ENCODE results near the gene ARL15.

ARL15 gene

GRCh38 chr5:54315736-54316528 lies 5.6 kb upstream of the ARL15 start:
- no peak for DNase-seq (ENCODE audit: low read depth in 2 of 2)

DNA sequence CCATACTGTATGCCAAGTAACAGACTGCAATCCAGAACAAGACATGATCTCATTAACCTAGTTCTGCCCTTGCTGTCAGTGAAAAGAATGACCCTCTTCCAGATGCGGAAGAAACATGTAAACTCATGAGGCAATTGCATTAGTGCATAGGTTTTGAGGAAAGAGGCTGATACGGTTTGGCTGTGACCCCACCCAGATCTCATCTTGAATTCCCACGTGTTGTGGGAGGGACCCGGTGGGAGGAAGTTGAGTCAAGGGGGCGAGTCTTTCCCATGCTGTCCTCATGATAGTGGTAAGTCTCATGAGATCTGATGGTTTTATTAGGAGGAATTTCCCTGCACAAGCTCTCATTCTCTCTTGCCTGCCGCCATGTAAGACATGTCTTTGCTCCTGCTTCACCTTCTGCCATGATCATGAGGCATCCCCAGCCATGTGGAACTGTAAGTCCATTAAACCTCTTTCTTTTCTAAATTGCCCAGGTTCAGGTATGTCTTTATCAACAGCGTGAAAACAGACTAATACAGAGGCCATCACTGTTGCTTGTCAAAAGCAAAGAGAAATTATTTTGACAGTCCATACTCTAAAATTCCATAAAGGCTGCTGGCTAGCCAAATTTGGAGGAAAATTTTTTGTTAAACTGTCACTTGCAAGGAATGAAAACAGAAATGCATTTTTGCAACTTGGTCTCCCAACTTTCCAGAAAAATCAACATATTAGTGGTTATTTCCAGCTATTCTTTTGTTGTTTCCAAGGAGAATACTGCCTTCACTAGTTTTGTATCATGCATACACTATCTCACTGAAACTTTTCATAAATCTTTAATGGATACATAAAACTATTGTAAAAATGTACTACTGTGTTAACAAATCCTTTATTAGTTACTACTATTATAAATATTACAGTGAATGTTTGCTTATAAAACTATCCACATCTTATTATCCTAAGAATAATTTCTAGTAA lies 3.2 kb upstream of the ARL15 start:
- no peak for DNase-seq (ENCODE audit: low read depth in 2 of 2)

GRCh38 chr5:54312499-54312898 lies 2.1 kb upstream of the ARL15 start:
- DNase-seq (ENCODE audit: low read depth in 2 of 2), result no peak

DNA sequence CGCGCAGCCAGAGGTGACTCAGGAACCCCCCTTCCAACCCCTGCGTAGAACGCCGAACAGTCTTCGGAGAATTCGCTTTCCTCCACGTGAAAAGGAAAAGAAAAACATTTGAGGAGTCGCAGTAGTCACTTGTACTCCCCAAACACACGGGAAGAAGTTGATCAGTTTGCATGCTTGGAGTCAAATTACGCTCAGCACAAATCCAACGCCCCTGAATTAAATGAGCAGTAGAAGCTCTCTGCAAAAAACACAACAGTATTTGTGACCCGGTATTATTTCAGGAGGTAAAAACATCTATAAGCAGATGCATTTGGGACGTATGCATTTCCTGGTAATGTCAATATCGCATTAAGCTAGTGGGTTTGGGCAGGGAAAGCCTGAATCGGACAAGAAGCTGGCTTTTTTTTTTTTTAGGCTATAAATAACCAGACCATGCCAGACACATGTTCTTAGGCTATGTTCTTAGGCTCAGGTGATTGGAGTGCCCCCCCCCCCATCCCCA lies 854 bp upstream of the ARL15 start:
- no peak for DNase-seq (ENCODE audit: low read depth in 2 of 2)

- no peak for DNase-seq (ENCODE audit: low read depth in 2 of 2)
Observed at GRCh38 chr5:54309691-54310432, 511 bp downstream of the ARL15 start.

DNA sequence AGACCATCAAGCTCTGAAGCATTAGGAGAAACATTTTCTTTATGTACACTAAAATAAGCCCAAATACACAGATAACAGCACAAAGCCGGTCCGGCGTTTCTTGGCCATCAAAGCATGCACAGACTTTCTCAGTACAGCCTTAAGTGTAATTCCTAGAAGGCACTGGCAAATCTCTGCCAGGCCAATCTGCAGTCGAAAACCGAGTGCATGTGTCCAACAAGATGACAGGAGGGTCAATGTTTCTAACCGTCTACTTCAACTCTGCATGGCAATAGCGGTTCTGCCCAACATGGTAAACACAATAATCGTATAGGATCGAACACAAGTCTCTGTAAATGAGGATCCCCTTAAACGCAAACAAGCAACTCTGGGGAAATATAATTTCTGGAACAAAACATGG lies 1.1 kb downstream of the ARL15 start:
- no peak for DNase-seq (ENCODE audit: low read depth in 2 of 2)

DNA sequence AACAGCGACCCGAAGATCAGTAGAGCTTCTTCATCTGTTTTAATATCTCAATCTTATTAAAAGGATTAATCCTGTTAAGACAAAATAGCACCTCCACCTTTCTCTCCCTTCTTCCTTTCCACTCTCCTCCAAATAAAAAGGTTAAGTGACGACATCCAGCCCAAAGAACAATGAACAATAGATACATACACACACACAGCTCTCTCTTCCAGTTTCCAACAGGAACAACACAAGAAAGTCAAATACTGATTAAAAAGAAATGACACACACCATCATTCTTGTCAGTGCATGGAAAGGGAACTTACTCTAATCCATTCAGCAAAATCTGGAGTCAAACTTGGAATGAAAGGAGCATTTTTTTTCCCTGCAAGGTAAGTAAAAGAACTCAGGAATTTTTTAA lies 2.8 kb downstream of the ARL15 start:
- no peak for DNase-seq (ENCODE audit: low read depth in 2 of 2)

DNA sequence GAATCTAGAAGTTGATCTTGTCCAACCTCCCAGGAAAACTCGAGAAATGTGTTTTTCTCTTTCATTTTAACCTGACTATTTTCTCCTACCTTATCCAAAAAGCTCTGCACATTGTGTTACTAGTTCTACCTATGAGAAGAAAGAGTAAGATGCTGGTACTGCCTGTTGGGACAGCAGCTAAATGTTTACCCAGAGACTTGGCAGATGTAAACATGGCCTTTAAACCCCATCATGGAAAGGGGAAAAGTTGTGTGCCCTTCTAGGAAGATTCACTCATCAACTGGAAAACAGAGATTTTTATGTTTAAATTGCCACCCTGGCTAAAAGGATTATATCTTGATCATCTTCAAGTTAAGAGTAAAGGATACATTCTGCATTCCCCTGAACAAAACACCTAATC lies 3.5 kb downstream of the ARL15 start:
- DNase-seq (ENCODE audit: low read depth in 2 of 2), result no peak

DNA sequence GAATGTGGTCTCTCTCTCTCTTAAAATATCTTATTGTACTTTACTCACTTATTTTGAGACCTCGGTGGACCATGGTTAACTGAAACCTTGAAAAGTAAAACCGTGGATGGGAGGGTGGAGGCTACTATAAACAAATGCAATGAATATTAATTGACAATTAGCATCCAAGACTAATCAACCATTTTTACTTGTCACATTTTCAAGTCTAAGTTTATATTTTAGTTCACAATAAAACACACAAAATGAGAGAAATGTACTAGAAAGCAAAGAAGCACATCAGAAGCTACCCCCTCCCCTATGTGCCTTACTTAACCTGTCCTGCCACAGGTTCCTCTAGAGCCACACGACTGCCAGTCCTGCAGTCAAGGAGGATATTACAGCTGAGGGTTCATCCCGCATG lies 4.6 kb downstream of the ARL15 start:
- DNase-seq (ENCODE audit: low read depth in 2 of 2), result no peak

- no peak for DNase-seq (ENCODE audit: low read depth in 2 of 2)
Observed at GRCh38 chr5:54304040-54304439, 6.3 kb downstream of the ARL15 start.

- no peak for DNase-seq (ENCODE audit: low read depth in 2 of 2)
Observed at GRCh38 chr5:54302267-54302687, 8.1 kb downstream of the ARL15 start.

DNA sequence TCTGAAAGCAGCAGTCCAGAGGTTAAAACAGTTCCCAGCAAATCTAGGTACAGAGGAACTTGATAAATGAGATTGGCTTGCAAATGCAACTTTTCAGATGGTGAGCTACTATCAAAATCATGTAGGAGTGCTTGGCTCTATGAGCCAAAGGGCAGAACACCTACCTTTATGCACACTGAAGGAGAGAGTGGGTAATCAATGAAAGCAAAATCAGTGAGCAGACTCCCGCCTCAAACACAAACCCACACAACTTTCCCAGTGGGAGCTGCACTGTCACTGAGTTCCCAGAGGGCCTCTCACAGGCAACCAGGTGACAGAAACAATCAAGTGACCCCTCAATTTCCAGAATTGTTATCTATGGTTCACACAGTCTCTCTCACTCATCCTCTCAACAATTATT lies 8.5 kb downstream of the ARL15 start:
- no peak for DNase-seq (ENCODE audit: low read depth in 2 of 2)

GRCh38 chr5:54301220-54301619 lies 9.2 kb downstream of the ARL15 start:
- DNase-seq (ENCODE audit: low read depth in 2 of 2), result no peak

DNA sequence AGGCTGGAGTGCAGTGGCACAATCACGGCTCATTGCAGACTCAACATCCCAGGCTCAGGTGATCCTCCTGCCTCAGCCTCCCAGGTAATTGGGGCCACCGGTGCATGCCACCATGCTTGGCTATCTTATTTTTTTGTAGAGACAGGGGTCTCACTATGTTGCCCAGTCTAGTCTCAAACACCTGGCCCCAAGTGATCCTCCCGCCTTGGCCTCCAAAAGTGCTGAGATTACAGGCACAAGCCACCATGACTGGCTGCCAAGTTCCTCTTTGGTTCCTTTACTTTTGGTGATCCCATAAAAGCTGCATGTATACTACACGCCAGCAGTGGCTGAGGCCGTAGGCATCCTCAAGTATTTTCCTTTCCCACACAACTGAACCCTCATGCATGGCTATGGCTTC lies 11.4 kb downstream of the ARL15 start:
- DNase-seq (ENCODE audit: low read depth in 2 of 2), result no peak

- no peak for DNase-seq (ENCODE audit: low read depth in 2 of 2)
Observed at GRCh38 chr5:54296386-54296785, 14.0 kb downstream of the ARL15 start.

- DNase-seq (ENCODE audit: low read depth in 2 of 2), result no peak
Observed at GRCh38 chr5:54295651-54296276, 14.6 kb downstream of the ARL15 start.

GRCh38 chr5:54294097-54294667 lies 16.2 kb downstream of the ARL15 start:
- no peak for DNase-seq (ENCODE audit: low read depth in 2 of 2)

DNA sequence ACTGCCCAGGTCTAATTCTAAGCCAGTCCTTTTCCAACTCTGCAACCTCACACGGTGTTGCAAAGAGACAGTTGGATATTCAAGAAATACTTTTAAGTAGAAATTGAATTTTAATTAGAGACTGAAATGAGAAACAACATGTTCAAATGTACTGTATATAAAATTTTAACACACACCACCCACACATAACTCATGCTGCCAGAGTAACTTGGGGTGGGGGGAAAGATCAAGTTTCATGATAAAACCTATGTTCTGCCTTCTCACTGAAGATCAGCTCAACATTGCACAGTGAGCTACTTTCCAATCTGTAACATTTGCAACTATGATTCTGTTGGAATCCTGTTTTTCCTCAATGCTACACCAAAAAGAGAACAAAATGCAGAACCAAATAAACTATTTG lies 17.5 kb downstream of the ARL15 start:
- DNase-seq (ENCODE audit: low read depth in 2 of 2), result no peak

- DNase-seq (ENCODE audit: low read depth in 2 of 2), result no peak
Observed at GRCh38 chr5:54291498-54291897, 18.9 kb downstream of the ARL15 start.

- DNase-seq (ENCODE audit: low read depth in 2 of 2), result no peak
Observed at GRCh38 chr5:54289769-54290168, 20.6 kb downstream of the ARL15 start.

- no peak for DNase-seq (ENCODE audit: low read depth in 2 of 2)
Observed at GRCh38 chr5:54288568-54289217, 21.7 kb downstream of the ARL15 start.

All from activated CD8-positive, alpha-beta memory T cell treated with anti-CD3 and anti-CD28 coated beads for 4 hours (primary cell).